IMR-90 (cell line): ENCODE data around the gene BCL2. TPM values are rescaled to one million over a fixed set of nuclear protein-coding genes. Genes with fewer than 3 reads are reported as not detected.

Source experiments
- ATAC-seq: fragments of 200-7000 bp; cut with Tn5 transposase; 2 replicates; pipeline ENCODE4 v1.9.1; 2020; ENCODE audit warnings: low read depth, mild to moderate bottlenecking, moderate library complexity
- BruUV-seq: library from RNA; stranded (reverse); fragments of 400-500 nt; replicated peaks from 2 replicates; lab custom pipeline; 2021; lab: Mats Ljungman, UMichigan
- CTCF ChIA-PET: fragments of 300-600 bp; formaldehyde crosslinking; extraction: SDS; loops from one replicate; lab custom pipeline; 2021; ENCODE audit warnings: antibody characterized with exemption; lab: Yijun Ruan, JAX
- POLR2A ChIA-PET: fragments of 300-600 bp; sonication (Branson Sonifier 250); formaldehyde crosslinking; loops from one replicate; lab custom pipeline; 2022; ENCODE audit warnings: antibody characterized with exemption; ENCODE audit not compliant: unreplicated experiment; lab: Charles Lee
- DNase-seq: peaks from one replicate; pipeline ENCODE4 v3.0.0; 2013
- H2AFZ ChIP-seq: replicated peaks from 2 replicates; pipeline ENCODE3; 2013; ENCODE audit warnings: low read length, mild to moderate bottlenecking; ENCODE audit not compliant: poor library complexity
- H2AK5ac ChIP-seq: 2 replicates; pipeline ENCODE4 v1.6.1; 2013; ENCODE audit warnings: low read depth, low read length, inconsistent platforms
- H2AK9ac ChIP-seq: replicated peaks from 2 replicates; pipeline ENCODE3; 2013; ENCODE audit warnings: mild to moderate bottlenecking, low read depth, low read length, moderate library complexity; ENCODE audit not compliant: poor library complexity
- H2BK120ac ChIP-seq: 2 replicates; pipeline ENCODE4 v1.6.1; 2013; ENCODE audit warnings: low read depth, low read length, inconsistent platforms
- H2BK15ac ChIP-seq: 3 replicates; pipeline ENCODE4 v1.6.1; 2013; ENCODE audit warnings: low read depth, low read length, inconsistent platforms
- H2BK20ac ChIP-seq: 2 replicates; pipeline ENCODE4 v1.6.1; 2013; ENCODE audit warnings: low read depth, mild to moderate bottlenecking, inconsistent platforms, low read length, moderate library complexity
- H2BK5ac ChIP-seq: 2 replicates; pipeline ENCODE4 v1.6.1; 2013; ENCODE audit warnings: mild to moderate bottlenecking, low read depth, low read length, inconsistent platforms; ENCODE audit not compliant: poor library complexity, severe bottlenecking
- H3K14ac ChIP-seq: replicated peaks from 2 replicates; pipeline ENCODE4 v1.6.1; 2013; ENCODE audit warnings: low read depth, low read length, inconsistent platforms
- H3K18ac ChIP-seq: 2 replicates; pipeline ENCODE4 v1.6.1; 2013; ENCODE audit warnings: low read depth, low read length, control low read depth
- H3K23ac ChIP-seq: 2 replicates; pipeline ENCODE4 v1.6.1; 2013; ENCODE audit warnings: low read depth, low read length, inconsistent platforms
- H3K27ac ChIP-seq: 2 replicates; pipeline ENCODE4 v1.5.1; 2013; ENCODE audit warnings: mild to moderate bottlenecking, control low read depth, low read length; ENCODE audit not compliant: insufficient read depth
- H3K27me3 ChIP-seq: 2 replicates; pipeline ENCODE4 v1.6.1; 2013; ENCODE audit warnings: low read length; ENCODE audit not compliant: control insufficient read depth, insufficient read depth
- H3K36me3 ChIP-seq: 2 replicates; pipeline ENCODE4 v1.6.1; 2013; ENCODE audit warnings: low read length, mixed read lengths; ENCODE audit not compliant: control insufficient read depth, insufficient read depth
- H3K4ac ChIP-seq: 2 replicates; pipeline ENCODE4 v1.6.1; 2013; ENCODE audit warnings: low read depth, low read length, inconsistent platforms
- H3K4me1 ChIP-seq: 2 replicates; pipeline ENCODE4 v1.6.1; 2013; ENCODE audit warnings: low read length, mixed read lengths; ENCODE audit not compliant: control insufficient read depth, insufficient read depth
- H3K4me2 ChIP-seq: 2 replicates; pipeline ENCODE4 v1.6.1; 2013; ENCODE audit warnings: low read depth, mild to moderate bottlenecking, control low read depth, low read length, moderate library complexity
- H3K4me3 ChIP-seq: 2 replicates; pipeline ENCODE4 v1.5.1; 2013; ENCODE audit warnings: low read depth, mild to moderate bottlenecking, control low read depth, low read length, moderate library complexity; ENCODE audit not compliant: insufficient read depth
- H3K56ac ChIP-seq: 2 replicates; pipeline ENCODE4 v1.6.1; 2013; ENCODE audit warnings: low read length, inconsistent platforms; ENCODE audit not compliant: insufficient read depth; ENCODE audit errors: extremely low read depth
- H3K79me1 ChIP-seq, 2 experiments: 2 replicates each; pipeline ENCODE4 v1.6.1; 2013; ENCODE audit warnings: low read length in 2 of 2, inconsistent platforms in 1 of 2, low read depth in 1 of 2
- H3K9ac ChIP-seq: 2 replicates; pipeline ENCODE4 v1.6.1; 2013; ENCODE audit warnings: low read depth, low read length, control low read depth
- H3K9me1 ChIP-seq: 2 replicates; pipeline ENCODE4 v1.6.1; 2013; ENCODE audit warnings: low read length, inconsistent platforms; ENCODE audit not compliant: insufficient read depth
- H3K9me3 ChIP-seq: 2 replicates; pipeline ENCODE4 v1.6.1; 2013; ENCODE audit warnings: low read length; ENCODE audit not compliant: control insufficient read depth, insufficient read depth
- H4K20me1 ChIP-seq: 2 replicates; pipeline ENCODE4 v1.6.1; 2013; ENCODE audit warnings: low read length, inconsistent platforms; ENCODE audit not compliant: insufficient read depth
- H4K5ac ChIP-seq: 2 replicates; pipeline ENCODE4 v1.6.1; 2013; ENCODE audit warnings: mild to moderate bottlenecking, low read depth, low read length, control low read depth
- H4K8ac ChIP-seq, 2 experiments: 2 replicates each; pipeline ENCODE4 v1.6.1; 2013; ENCODE audit warnings: low read depth in 2 of 2, low read length in 2 of 2, control low read depth in 1 of 2, inconsistent platforms in 1 of 2
- H4K91ac ChIP-seq: 2 replicates; pipeline ENCODE4 v1.6.1; 2013; ENCODE audit warnings: low read depth, low read length, inconsistent platforms; ENCODE audit not compliant: insufficient read depth
- BHLHE40 ChIP-seq: fragments of 150-350 bp; IDR thresholded peaks from 2 replicates; pipeline ENCODE4 v1.6.1; 2016; ENCODE audit warnings: mild to moderate bottlenecking, low read depth, low read length
- CEBPB ChIP-seq: IDR thresholded peaks from 2 replicates; pipeline ENCODE4 v1.6.1; 2012; ENCODE audit warnings: low read depth, low read length, improper control_type of control experiment
- ELK1 ChIP-seq: fragments of 150-350 bp; IDR thresholded peaks from 2 replicates; pipeline ENCODE4 v1.6.1; 2016; ENCODE audit warnings: low read depth, mild to moderate bottlenecking, low read length, moderate library complexity, borderline replicate concordance
- FOS ChIP-seq: fragments of 150-350 bp; IDR thresholded peaks from 2 replicates; pipeline ENCODE4 v1.6.1; 2016; ENCODE audit warnings: low read depth, low read length
- MAFK ChIP-seq: IDR thresholded peaks from 2 replicates; pipeline ENCODE4 v1.6.1; 2012; ENCODE audit warnings: low read depth, low read length, improper control_type of control experiment
- MAZ ChIP-seq: IDR thresholded peaks from 2 replicates; pipeline ENCODE4 v1.6.1; 2012; ENCODE audit warnings: low read depth, mild to moderate bottlenecking, low read length, improper control_type of control experiment, moderate library complexity, borderline replicate concordance
- MXI1 ChIP-seq: IDR thresholded peaks from 2 replicates; pipeline ENCODE4 v1.6.1; 2012; ENCODE audit warnings: low read depth, mild to moderate bottlenecking, low read length, moderate library complexity, borderline replicate concordance
- NFE2L2 ChIP-seq: fragments of 150-350 bp; IDR thresholded peaks from 2 replicates; pipeline ENCODE4 v1.6.1; 2016; ENCODE audit warnings: low read depth, mild to moderate bottlenecking, low read length
- POLR2A ChIP-seq: IDR thresholded peaks from 2 replicates; pipeline ENCODE4 v1.6.1; 2012; ENCODE audit warnings: mild to moderate bottlenecking, low read depth, low read length
- RAD21 ChIP-seq: IDR thresholded peaks from 2 replicates; pipeline ENCODE4 v1.6.1; 2012; ENCODE audit warnings: low read length, improper control_type of control experiment
- RCOR1 ChIP-seq: IDR thresholded peaks from 2 replicates; pipeline ENCODE4 v1.6.1; 2012; ENCODE audit warnings: mild to moderate bottlenecking, low read length, improper control_type of control experiment; ENCODE audit not compliant: insufficient replicate concordance
- SMC3 ChIP-seq: fragments of 150-350 bp; IDR thresholded peaks from 2 replicates; pipeline ENCODE4 v1.6.1; 2016; ENCODE audit warnings: low read depth, mild to moderate bottlenecking, antibody characterized with exemption, low read length, moderate library complexity
- USF2 ChIP-seq: fragments of 150-350 bp; IDR thresholded peaks from 2 replicates; pipeline ENCODE4 v1.6.1; 2017; ENCODE audit warnings: mild to moderate bottlenecking, antibody characterized with exemption, low read length, low read depth
- WGBS, 2 experiments: methylation state at CpG; one replicate each; pipeline versions ENCODE4 v1.1.5 to v1.1.7; 2013; ENCODE audit warnings: missing lambda C conversion rate in 2 of 2; ENCODE audit not compliant: insufficient read length in 1 of 2; ENCODE audit errors: extremely low coverage in 2 of 2; 5-methylcytosine and 5-hydroxymethylcytosine counted together
- dilution Hi-C: fragments of 300-500 bp; cut with HindIII; formaldehyde crosslinking; loops from one replicate; pipeline ENCODE4 v1.14.3; 2018; ENCODE audit warnings: low sequenced_read_pairs; ENCODE audit not compliant: unreplicated experiment
- in situ Hi-C: fragments of 300-500 bp; cut with MboI; formaldehyde crosslinking; loops from 3 replicates; pipeline ENCODE4 v1.14.3; 2019; ENCODE audit warnings: low sequenced_read_pairs, inconsistent platforms, mixed read lengths
- intact Hi-C: fragments of 100-400 bp; cut with micrococcal nuclease; formaldehyde crosslinking; loops from 2 replicates; pipeline ENCODE4 v1.10.0; 2022
- polyA plus RNA-seq, 3 experiments: library from polyadenylated mRNA; depleted of rRNA; stranded (reverse); fragments of >200 nt; gene quantifications; 2 replicates each; pipeline ENCODE4 v1.2.3, GENCODE V29; 2012; ENCODE audit warnings: low replicate concordance in 1 of 3
- total RNA-seq: library from RNA; depleted of rRNA; stranded (reverse); fragments of >200 nt; gene quantifications from 2 replicates; pipeline ENCODE4 v1.2.3, GENCODE V29; 2012

Gene BCL2
- total and polyA plus RNA-seq, 2 of the 4 experiments (the other 2 are of a cell fraction), result 0.24 to 0.54 TPM

GRCh38 chr18:63195326-63196159, 124.0 kb downstream of the BCL2 start:
- intact Hi-C loops, result no loop called here
- no peak overlapping the region for H2AFZ ChIP-seq
- H4K91ac ChIP-seq, result no peak overlapping the region
- H3K27me3 ChIP-seq, result no peaks in the 10 kb centered on the region
- H4K8ac ChIP-seq, result no peak overlapping the region
- H4K20me1 ChIP-seq, result 0 out of 2 replicates have a peak, but pooled peaks cover 6% of the 10 kb centered on the region
- TF ChIP-seq BHLHE40 (no peak), RAD21 (no peak), CEBPB (no peak), SMC3 (no peak), NFE2L2 (no peak), FOS (no peak), MXI1 (no peak), USF2 (no peak), POLR2A (no peak), MAFK (no peak), RCOR1 (no peak), MAZ (no peak), ELK1 (no peak)
- ChIA-PET CTCF (interaction anchor here (1.3 kb wide), 1 partner anchor 7 kb away, joined by 4 read pairs; no protein-coding TSS in a partner anchor), POLR2A (no interaction called here)
- BruUV-seq, result no TSS peak
- H3K36me3 ChIP-seq, result no peaks in the 10 kb centered on the region
- H2BK20ac ChIP-seq, result no peak overlapping the region
- H3K14ac ChIP-seq, result no peak overlapping the region
- H3K79me1 ChIP-seq, result peaks cover 0 to 5% of the 10 kb centered on the region in 2 experiments; a peak in 1 of 4 replicates
- DNase-seq, result no peak
- dilution Hi-C loops, result no loop called here
- no peak overlapping the region for H4K5ac ChIP-seq
- in situ Hi-C loops, result no loop called here
- no peak overlapping the region for H3K4ac ChIP-seq
- ATAC-seq, result no peak
- peaks cover 16% of the 10 kb centered on the region; the same call in 1 of the 2 replicates for H3K9me1 ChIP-seq
- no CpG with 5 or more reads among the region's 4 CpGs for WGBS, 2 experiments
- no peaks in the 10 kb centered on the region for H3K4me1 ChIP-seq
- no peak overlapping the region for H3K27ac ChIP-seq
- no peak overlapping the region for H2AK5ac ChIP-seq
- no peak overlapping the region for H3K23ac ChIP-seq
- H2BK5ac ChIP-seq, result no peak overlapping the region
- H2BK120ac ChIP-seq, result no peak overlapping the region
- no peak overlapping the region for H3K4me3 ChIP-seq
- no peak overlapping the region for H2BK15ac ChIP-seq
- no peak overlapping the region for H3K56ac ChIP-seq
- no peaks in the 10 kb centered on the region for H3K9me3 ChIP-seq
- H3K18ac ChIP-seq, result no peak overlapping the region
- no peak overlapping the region for H3K4me2 ChIP-seq
- no peak overlapping the region for H2AK9ac ChIP-seq
- H3K9ac ChIP-seq, result no peak overlapping the region
